ENCODE data around the gene RNF26. TPM values are rescaled to one million over a fixed set of nuclear protein-coding genes. Genes with fewer than 3 reads are reported as not detected.

The RNF26 gene
- total RNA-seq, 1 experiment from 2014 or later = 92.7 TPM

DNA sequence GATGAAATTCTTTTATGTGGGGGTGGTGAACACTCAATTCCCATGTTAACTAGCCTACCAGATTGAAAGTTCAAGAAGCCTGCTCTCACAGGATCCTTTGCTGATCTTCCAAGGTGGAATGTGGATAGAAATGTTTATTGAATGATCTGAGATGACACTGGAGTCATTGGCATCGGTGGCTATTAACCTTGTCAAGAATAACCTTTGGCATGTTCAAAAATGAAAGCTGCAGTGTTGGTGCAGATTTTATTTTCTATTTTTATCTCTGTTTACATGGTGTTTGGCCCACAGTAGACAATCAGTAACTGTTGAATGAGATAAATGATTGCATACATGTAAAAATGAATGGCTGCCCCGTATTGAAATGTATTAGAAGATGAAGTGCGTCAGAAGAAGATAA is 36.4 kb upstream of the RNF26 start:
- H3K9me3 Mint-ChIP-seq (ENCODE audit: unreplicated experiment) = no peaks in the 10 kb centered on the region
- no peak for DNase-seq
- no TSS peak for BruUV-seq (replicated peaks)
- peaks cover 14% of the 10 kb centered on the region for H3K36me3 ChIP-seq (ENCODE audit: control insufficient read depth, insufficient read depth, low read length)
- no peak overlapping the region for H3K4me3 Mint-ChIP-seq (ENCODE audit: unreplicated experiment)
- TF ChIP-seq, protein P1, sequence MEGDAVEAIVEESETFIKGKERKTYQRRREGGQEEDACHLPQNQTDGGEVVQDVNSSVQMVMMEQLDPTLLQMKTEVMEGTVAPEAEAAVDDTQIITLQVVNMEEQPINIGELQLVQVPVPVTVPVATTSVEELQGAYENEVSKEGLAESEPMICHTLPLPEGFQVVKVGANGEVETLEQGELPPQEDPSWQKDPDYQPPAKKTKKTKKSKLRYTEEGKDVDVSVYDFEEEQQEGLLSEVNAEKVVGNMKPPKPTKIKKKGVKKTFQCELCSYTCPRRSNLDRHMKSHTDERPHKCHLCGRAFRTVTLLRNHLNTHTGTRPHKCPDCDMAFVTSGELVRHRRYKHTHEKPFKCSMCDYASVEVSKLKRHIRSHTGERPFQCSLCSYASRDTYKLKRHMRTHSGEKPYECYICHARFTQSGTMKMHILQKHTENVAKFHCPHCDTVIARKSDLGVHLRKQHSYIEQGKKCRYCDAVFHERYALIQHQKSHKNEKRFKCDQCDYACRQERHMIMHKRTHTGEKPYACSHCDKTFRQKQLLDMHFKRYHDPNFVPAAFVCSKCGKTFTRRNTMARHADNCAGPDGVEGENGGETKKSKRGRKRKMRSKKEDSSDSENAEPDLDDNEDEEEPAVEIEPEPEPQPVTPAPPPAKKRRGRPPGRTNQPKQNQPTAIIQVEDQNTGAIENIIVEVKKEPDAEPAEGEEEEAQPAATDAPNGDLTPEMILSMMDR (IDR thresholded peaks at IDR 0.05; ENCODE audit: insufficient read depth in 1 of 2, low read depth in 1 of 2, low read length in 1 of 2, severe bottlenecking in 1 of 2, unreplicated experiment in 1 of 2) = no peak
- H3K4me1 Mint-ChIP-seq (ENCODE audit: low read depth, unreplicated experiment) = no peaks in the 10 kb centered on the region
- no peaks in the 10 kb centered on the region for H3K4me1 ChIP-seq
- H3K9me3 ChIP-seq = no peaks in the 10 kb centered on the region
- peaks cover 53% of the 10 kb centered on the region for H3K36me3 Mint-ChIP-seq (ENCODE audit: insufficient read depth, unreplicated experiment)
- POLR2A ChIA-PET = no interaction called here
- no peaks in the 10 kb centered on the region for H3K27me3 Mint-ChIP-seq (ENCODE audit: insufficient read depth, unreplicated experiment)
- intact Hi-C loops (cut with micrococcal nuclease; ENCODE audit: unreplicated experiment) = no loop called here
- H3K4me3 ChIP-seq (ENCODE audit: low read depth, low read length) = no peak overlapping the region
- no peaks in the 10 kb centered on the region for H3K27me3 ChIP-seq (replicated peaks; ENCODE audit: control insufficient read depth, insufficient read depth, low read length)
- no peak overlapping the region for H3K27ac Mint-ChIP-seq (ENCODE audit: unreplicated experiment)
- CTCF ChIA-PET = no interaction called here

DNA sequence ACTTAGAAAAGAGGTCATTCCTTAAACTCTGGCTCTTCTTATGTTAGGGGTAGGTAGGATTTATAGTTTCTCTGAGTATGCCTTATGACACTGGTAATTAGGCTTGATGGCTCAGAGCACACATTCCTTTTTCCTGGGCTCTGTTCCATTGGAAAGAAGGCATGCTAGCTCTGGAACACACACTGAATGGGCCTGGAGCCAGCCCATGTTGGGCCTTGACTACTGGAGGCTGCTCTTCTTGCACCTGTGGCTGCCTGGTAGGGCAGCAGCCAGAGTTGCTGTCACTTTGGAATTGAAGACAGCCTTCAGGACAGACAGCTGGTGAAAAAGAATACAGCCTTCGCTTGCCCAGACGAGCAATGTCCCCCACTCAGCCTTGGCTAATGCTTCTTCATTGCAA is 35.6 kb upstream of the RNF26 start:
- TF ChIP-seq, protein P1 (IDR thresholded peaks at IDR 0.05; ENCODE audit: insufficient read depth in 1 of 2, low read depth in 1 of 2, low read length in 1 of 2, severe bottlenecking in 1 of 2, unreplicated experiment in 1 of 2) = no peak
- no peak for DNase-seq
- Mint-ChIP-seq H3K27ac (ENCODE audit: unreplicated experiment) (no peak overlapping the region), H3K36me3 (ENCODE audit: insufficient read depth, unreplicated experiment) (peaks cover 58% of the 10 kb centered on the region), H3K4me3 (ENCODE audit: unreplicated experiment) (no peak overlapping the region), H3K27me3 (ENCODE audit: insufficient read depth, unreplicated experiment) (no peaks in the 10 kb centered on the region), H3K4me1 (ENCODE audit: low read depth, unreplicated experiment) (no peaks in the 10 kb centered on the region), H3K9me3 (ENCODE audit: unreplicated experiment) (no peaks in the 10 kb centered on the region)
- Histone ChIP-seq H3K4me1 (no peaks in the 10 kb centered on the region), H3K4me3 (ENCODE audit: low read depth, low read length) (no peak overlapping the region), H3K27me3 (replicated peaks; ENCODE audit: control insufficient read depth, insufficient read depth, low read length) (no peaks in the 10 kb centered on the region), H3K36me3 (ENCODE audit: control insufficient read depth, insufficient read depth, low read length) (peaks cover 17% of the 10 kb centered on the region), H3K9me3 (no peaks in the 10 kb centered on the region)
- BruUV-seq (replicated peaks) = no TSS peak
- ChIA-PET CTCF (no interaction called here), POLR2A (no interaction called here)
- intact Hi-C loops (cut with micrococcal nuclease; ENCODE audit: unreplicated experiment) = no loop called here

DNA sequence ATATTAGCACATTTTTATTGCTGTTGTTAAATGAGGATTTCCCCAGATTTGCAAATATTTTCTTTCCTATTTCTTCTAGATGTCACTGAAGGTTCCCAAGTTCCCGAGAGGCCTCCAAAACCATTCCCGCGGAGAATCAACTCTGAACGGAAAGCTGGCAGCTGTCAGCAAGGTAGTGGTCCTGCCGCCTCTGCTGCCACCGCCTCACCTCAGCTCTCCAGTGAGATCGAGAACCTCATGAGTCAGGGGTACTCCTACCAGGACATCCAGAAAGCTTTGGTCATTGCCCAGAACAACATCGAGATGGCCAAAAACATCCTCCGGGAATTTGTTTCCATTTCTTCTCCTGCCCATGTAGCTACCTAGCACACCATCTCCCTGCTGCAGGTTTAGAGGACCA is 34.9 kb upstream of the RNF26 start:
- H3K27ac Mint-ChIP-seq (ENCODE audit: unreplicated experiment) = no peak overlapping the region
- H3K4me3 ChIP-seq (ENCODE audit: low read depth, low read length) = no peak overlapping the region
- ChIA-PET POLR2A (no interaction called here), CTCF (interaction anchor here (0.5 to 0.6 kb wide), 2 partner anchors 12 to 16 kb away, joined by 3 to 4 read pairs; no protein-coding TSS in a partner anchor)
- H3K36me3 Mint-ChIP-seq (ENCODE audit: insufficient read depth, unreplicated experiment) = peaks cover 65% of the 10 kb centered on the region
- no peaks in the 10 kb centered on the region for H3K4me1 ChIP-seq
- no peaks in the 10 kb centered on the region for H3K9me3 ChIP-seq
- intact Hi-C loops (cut with micrococcal nuclease; ENCODE audit: unreplicated experiment) = no loop called here
- H3K27me3 Mint-ChIP-seq (ENCODE audit: insufficient read depth, unreplicated experiment) = no peaks in the 10 kb centered on the region
- no peak for DNase-seq
- TF ChIP-seq, protein P1 (IDR thresholded peaks at IDR 0.05; ENCODE audit: insufficient read depth in 1 of 2, low read depth in 1 of 2, low read length in 1 of 2, severe bottlenecking in 1 of 2, unreplicated experiment in 1 of 2) = no peak
- BruUV-seq (replicated peaks) = no TSS peak
- H3K4me3 Mint-ChIP-seq (ENCODE audit: unreplicated experiment) = no peak overlapping the region
- H3K9me3 Mint-ChIP-seq (ENCODE audit: unreplicated experiment) = no peaks in the 10 kb centered on the region
- no peaks in the 10 kb centered on the region for H3K27me3 ChIP-seq (replicated peaks; ENCODE audit: control insufficient read depth, insufficient read depth, low read length)
- no peaks in the 10 kb centered on the region for H3K4me1 Mint-ChIP-seq (ENCODE audit: low read depth, unreplicated experiment)
- peaks cover 18% of the 10 kb centered on the region for H3K36me3 ChIP-seq (ENCODE audit: control insufficient read depth, insufficient read depth, low read length)

Data from Caco-2 (cell line).